Skeletal muscle satellite cell (primary cell): ENCODE measurements around the gene NCOA7.

Experiments used
- H3K27me3 ChIP-seq: 2 replicates; pipeline ENCODE4 v1.7.0; 2013; ENCODE audit warnings: low read length; ENCODE audit not compliant: control insufficient read depth, insufficient read depth
- H3K36me3 ChIP-seq: 2 replicates; pipeline ENCODE4 v1.7.0; 2013; ENCODE audit warnings: mild to moderate bottlenecking, control low read depth, low read length; ENCODE audit not compliant: insufficient read depth
- H3K4me1 ChIP-seq: 2 replicates; pipeline ENCODE4 v1.7.0; 2013; ENCODE audit warnings: low read length; ENCODE audit not compliant: control insufficient read depth, insufficient read depth
- H3K4me2 ChIP-seq: 2 replicates; pipeline ENCODE4 v1.7.0; 2013; ENCODE audit warnings: mild to moderate bottlenecking, low read length
- H3K4me3 ChIP-seq: 2 replicates; pipeline ENCODE4 v1.7.0; 2013; ENCODE audit warnings: low read length
- H3K9ac ChIP-seq: 2 replicates; pipeline ENCODE4 v1.7.0; 2013; ENCODE audit warnings: mild to moderate bottlenecking, low read depth, low read length, moderate library complexity
- H3K9me3 ChIP-seq: replicated peaks from 2 replicates; pipeline ENCODE4 v1.7.0; 2013; ENCODE audit warnings: mild to moderate bottlenecking, control low read depth, low read length

NCOA7 gene

DNA sequence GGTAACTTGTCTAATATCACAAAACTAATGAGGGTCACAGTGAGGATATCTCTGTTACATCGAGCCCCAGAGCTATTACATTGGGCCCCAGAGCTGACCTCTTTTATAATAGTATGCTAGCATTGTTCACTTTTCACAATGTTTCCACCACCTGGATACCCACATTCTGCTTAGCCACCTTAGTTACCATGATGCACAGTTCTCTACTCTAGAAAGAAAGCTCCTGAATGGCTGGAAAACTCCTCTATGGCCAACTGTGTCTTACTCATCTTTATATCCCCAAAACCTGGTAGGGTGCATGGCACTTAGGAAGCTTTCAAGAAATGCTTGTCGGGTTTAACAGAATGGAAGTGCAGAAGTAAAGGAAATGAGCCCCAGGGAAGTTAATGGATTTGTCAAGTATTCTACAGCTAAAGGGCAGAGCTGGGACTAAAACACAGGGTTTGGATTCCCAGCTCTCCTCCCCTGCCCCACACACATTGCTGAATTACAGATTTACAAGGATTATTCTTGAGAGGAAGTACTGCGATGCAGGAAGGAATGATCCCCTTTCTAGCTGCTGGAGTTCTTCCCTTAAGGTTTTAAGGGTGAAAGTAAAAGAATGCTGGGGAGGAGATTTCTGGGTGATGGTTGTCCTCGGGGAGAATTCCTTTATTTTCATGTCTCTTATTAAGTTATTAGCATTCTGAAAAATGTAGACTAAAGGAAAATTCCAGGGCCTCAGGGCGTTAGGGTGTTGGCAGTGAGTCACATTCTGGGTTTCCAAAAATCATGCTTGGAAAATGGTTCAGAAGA is 149.7 kb downstream of the NCOA7 start:
- H3K27me3 ChIP-seq, result no peaks in the 10 kb centered on the region
- no peak overlapping the region for H3K4me2 ChIP-seq
- no peak overlapping the region for H3K9ac ChIP-seq
- H3K4me1 ChIP-seq, result peaks cover 23% of the 10 kb centered on the region
- H3K4me3 ChIP-seq, result no peak overlapping the region
- no peaks in the 10 kb centered on the region for H3K9me3 ChIP-seq
- H3K36me3 ChIP-seq, result no peaks in the 10 kb centered on the region

DNA sequence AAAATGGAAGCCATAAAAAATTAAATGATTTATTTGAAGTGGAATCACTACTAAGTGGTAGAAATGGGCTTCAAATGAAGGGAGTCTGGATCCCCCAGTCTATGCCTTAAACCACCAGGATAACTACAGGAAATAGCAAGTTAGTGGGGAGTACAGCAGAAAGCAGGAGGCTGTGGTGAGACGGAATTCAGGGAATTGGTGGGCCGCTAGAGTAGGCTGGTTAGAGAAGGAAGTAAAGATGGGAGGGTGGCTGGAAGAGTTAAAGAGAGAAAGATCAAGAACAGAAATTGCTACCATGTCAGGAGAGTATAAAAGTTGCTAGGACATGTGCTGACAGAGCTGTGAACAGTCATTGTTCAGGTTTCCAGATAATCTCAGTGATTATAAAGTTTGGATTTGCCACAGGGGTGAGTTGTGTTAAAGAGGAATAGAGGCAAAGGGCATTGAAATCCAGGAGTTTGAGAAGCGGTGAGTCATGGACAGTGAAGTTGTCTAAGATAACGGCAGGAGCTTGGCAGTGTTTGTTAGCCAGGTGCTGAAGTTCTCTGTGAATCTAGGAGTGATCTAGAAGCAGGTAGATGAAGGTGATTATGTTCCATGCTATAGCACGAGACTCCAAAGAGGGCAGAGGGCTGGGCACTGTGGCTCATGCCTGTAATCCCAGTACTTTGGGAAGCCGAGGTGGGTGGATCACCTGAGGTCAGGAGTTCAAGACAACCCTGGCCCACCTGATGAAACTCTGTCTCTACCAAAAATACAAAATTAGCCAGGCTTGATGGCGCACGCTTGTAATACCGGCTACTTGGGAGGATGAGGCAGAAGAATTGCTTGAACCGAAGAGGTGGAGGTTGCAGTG is 152.1 kb downstream of the NCOA7 start:
- no peak overlapping the region for H3K9ac ChIP-seq
- H3K4me2 ChIP-seq, result no peak overlapping the region
- peaks cover 47% of the 10 kb centered on the region for H3K4me1 ChIP-seq
- no peaks in the 10 kb centered on the region for H3K9me3 ChIP-seq
- no peaks in the 10 kb centered on the region for H3K27me3 ChIP-seq
- H3K4me3 ChIP-seq, result no peak overlapping the region
- no peaks in the 10 kb centered on the region for H3K36me3 ChIP-seq

DNA sequence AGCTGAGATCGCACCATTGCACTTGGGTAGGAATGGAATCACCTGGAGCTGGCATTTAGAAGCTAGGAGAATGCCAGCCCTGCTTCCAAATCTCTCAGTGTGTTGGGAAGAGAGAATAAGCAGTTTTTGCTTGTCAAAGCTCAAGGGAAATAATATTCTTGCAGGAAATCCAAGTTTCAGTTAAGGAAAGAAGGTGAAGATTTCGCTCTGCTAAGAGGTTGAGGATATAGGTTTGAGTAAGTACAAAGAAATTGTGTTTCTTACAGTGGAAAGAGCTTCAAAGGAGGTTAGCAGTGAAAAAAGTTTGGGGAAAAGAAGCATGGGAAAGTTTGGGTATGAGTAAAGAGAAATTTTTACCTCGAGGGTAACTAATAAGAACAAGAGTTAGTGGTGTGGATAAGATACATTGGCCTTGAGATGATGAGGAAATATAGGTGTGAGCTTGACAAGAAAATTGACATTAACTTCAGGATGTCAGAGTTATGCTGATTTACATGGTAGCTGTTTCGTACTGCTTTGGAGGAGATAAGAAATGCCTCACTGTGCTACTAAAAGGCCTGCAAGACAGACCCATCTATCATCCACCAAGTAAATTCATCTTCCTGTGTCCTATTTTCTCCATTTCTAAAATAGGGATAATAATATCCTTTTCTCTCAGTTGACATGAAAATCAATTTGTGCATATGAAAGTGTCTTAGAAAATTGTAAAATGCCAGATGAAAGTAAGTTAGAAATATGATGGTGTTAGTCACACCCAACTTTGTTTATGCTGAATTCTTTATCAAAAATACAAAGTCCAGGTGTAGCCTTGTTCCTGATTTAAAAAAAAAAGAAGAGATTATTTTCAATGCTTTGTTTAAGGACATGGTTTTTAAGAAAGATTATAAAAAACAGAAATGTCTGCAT is 153.0 kb downstream of the NCOA7 start:
- Histone ChIP-seq H3K4me2 (peak overlapping the region; percentile 43), H3K36me3 (no peaks in the 10 kb centered on the region), H3K4me3 (no peak overlapping the region), H3K9me3 (no peaks in the 10 kb centered on the region), H3K27me3 (no peaks in the 10 kb centered on the region), H3K9ac (peak overlapping the region; percentile 37), H3K4me1 (peaks cover 51% of the 10 kb centered on the region)

GRCh38 chr6:125944434-125944816 is 153.7 kb downstream of the NCOA7 start:
- Histone ChIP-seq H3K9me3 (no peaks in the 10 kb centered on the region), H3K36me3 (no peaks in the 10 kb centered on the region), H3K9ac (peak overlapping the region; percentile 37), H3K4me2 (peak overlapping the region; percentile 43), H3K4me1 (peaks cover 51% of the 10 kb centered on the region), H3K4me3 (no peak overlapping the region), H3K27me3 (no peaks in the 10 kb centered on the region)

- Histone ChIP-seq H3K4me1 (peaks cover 51% of the 10 kb centered on the region), H3K9me3 (no peaks in the 10 kb centered on the region), H3K4me2 (no peak overlapping the region), H3K9ac (no peak overlapping the region), H3K27me3 (no peaks in the 10 kb centered on the region), H3K4me3 (no peak overlapping the region), H3K36me3 (no peaks in the 10 kb centered on the region)
These were observed 154.1 kb downstream of the NCOA7 start for GRCh38 chr6:125944896-125945295.

DNA sequence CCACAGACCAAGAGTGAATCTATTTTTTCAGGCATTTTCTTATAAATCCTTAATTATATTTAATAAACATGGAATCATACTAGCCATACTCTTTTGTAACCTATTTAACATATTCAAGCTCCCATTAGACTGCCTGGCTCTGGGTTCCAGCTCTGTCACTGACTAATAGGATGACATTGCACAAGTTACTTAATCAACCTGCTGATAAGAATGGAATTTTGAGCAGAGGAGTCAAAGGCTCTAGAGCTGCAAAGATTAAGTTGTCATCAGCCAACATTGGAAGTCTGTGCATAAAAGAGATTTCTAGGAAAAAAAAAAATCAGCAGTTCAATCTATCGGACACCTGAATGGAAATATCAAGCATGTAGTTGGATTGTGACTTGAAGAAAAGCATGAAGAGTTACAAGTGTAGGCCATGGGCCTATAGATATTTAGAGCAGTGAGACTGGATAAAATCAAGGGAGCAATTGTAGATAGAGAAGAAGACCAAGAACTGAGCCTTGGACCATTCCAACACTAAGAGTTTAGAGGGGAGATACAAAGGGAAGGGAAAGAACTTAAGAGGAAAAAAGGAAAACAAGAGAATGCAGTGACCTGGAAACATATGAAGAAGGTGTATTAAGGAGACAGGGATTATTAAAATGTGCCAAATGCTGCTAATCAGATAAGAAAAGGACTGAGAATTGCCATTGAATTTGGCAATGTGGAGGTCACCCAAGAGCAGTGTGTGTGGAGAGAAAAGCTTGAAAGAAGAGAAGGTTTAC is 154.8 kb downstream of the NCOA7 start:
- Histone ChIP-seq H3K27me3 (no peaks in the 10 kb centered on the region), H3K4me2 (peak overlapping the region; percentile 73), H3K4me1 (peaks cover 48% of the 10 kb centered on the region), H3K36me3 (no peaks in the 10 kb centered on the region), H3K9ac (peak overlapping the region; percentile 38), H3K4me3 (no peak overlapping the region), H3K9me3 (no peaks in the 10 kb centered on the region)

DNA sequence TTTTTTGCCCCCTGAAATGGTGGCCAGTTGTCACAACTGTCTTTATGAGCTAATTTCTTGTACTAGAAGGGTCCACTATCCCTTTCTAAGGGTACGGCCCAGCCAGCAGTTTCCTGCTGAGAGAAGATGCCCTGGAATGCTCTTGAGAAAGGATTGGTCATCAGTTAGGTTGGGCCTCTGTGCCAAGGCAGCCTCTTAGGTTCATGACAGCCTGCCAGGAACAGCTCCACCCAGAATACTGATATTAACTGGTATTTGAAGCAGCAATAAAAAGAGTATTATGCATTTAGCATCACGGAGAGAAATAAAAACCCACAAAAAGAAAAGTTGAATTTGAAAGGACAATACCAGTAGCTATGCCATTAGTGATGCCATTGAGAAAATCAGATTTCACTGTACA is 156.9 kb downstream of the NCOA7 start:
- peak overlapping the region; percentile 57 for H3K9ac ChIP-seq
- H3K4me2 ChIP-seq, result peak overlapping the region; percentile 22
- H3K4me1 ChIP-seq, result peaks cover 42% of the 10 kb centered on the region
- H3K27me3 ChIP-seq, result no peaks in the 10 kb centered on the region
- no peaks in the 10 kb centered on the region for H3K36me3 ChIP-seq
- no peak overlapping the region for H3K4me3 ChIP-seq
- no peaks in the 10 kb centered on the region for H3K9me3 ChIP-seq

DNA sequence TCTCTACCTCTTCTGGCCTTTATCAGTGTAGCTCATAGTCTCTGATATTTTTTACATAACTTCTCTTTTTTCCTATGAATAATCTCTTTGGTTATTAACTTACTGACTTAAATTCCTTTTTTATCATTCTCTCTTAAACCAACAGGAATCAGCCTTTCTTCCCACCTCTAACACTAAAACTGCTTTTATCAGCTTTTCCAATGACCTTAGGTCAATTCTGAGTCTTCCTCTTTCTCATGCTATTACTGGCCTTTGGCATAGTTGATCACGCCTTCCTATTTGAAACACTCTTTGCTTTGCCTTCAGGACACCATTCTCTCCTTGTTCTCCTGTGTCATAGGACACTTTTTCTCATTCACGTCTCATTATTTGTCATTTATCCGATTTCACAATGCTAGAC is 157.7 kb downstream of the NCOA7 start:
- H3K4me2 ChIP-seq, result no peak overlapping the region
- H3K9me3 ChIP-seq, result no peaks in the 10 kb centered on the region
- H3K36me3 ChIP-seq, result no peaks in the 10 kb centered on the region
- no peak overlapping the region for H3K9ac ChIP-seq
- H3K4me1 ChIP-seq, result peaks cover 42% of the 10 kb centered on the region
- no peak overlapping the region for H3K4me3 ChIP-seq
- H3K27me3 ChIP-seq, result no peaks in the 10 kb centered on the region

- no peaks in the 10 kb centered on the region for H3K27me3 ChIP-seq
- peaks cover 41% of the 10 kb centered on the region for H3K4me1 ChIP-seq
These were observed 158.3 kb downstream of the NCOA7 start for GRCh38 chr6:125949069-125949468.

GRCh38 chr6:125950293-125950692 is 159.5 kb downstream of the NCOA7 start:
- no peak overlapping the region for H3K9ac ChIP-seq
- no peak overlapping the region for H3K4me2 ChIP-seq
- H3K36me3 ChIP-seq, result no peaks in the 10 kb centered on the region
- H3K27me3 ChIP-seq, result no peaks in the 10 kb centered on the region
- peaks cover 29% of the 10 kb centered on the region for H3K4me1 ChIP-seq
- H3K4me3 ChIP-seq, result no peak overlapping the region
- H3K9me3 ChIP-seq, result no peaks in the 10 kb centered on the region

More at GRCh38 chr6:125949069-125949468, 158.3 kb downstream of the NCOA7 start:
- H3K9me3 ChIP-seq, result no peaks in the 10 kb centered on the region
- H3K9ac ChIP-seq, result no peak overlapping the region
- no peak overlapping the region for H3K4me3 ChIP-seq
- H3K4me2 ChIP-seq, result no peak overlapping the region
- H3K36me3 ChIP-seq, result no peaks in the 10 kb centered on the region
